DMS53 treated with DMSO at 0.1 percent for 48 hours (cell line): ENCODE measurements around the gene MT1H.

Experiments
- DNase-seq: peaks from one replicate; lab custom pipeline; 2025; ENCODE audit not compliant: unreplicated experiment; lab: John Stamatoyannopoulos, UW

The MT1H gene

DNA sequence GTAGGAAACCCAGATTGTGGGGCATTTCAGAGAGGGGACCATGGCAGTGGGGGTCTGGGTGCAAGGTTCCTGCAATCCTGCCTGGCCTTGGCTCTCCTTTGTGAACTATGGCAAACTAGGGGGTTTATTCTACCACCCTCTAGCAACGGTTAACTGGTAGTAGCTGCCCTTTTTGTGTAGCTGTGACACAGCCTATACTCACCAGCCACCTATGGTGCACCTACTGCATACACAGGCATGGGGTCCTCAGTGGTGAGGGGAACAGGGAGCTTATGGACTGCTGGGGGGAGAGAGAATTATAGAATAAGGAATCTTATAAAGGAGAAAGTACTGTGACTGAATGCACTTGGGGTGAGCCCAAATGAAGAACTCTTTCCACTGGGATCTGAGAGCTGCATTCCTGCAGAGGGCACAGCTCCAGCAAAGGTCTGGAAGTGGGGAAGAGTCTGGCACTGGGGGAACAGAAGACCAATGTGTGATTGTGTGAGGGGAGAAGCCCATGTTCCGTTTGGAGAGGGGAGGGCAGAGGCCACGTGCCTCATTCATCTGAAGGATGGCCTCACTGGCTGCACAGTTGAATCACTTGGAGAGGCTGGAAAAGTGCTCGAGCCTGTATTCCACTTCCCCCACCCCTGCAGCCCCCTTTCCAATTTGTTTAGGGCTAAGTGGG lies 14.8 kb downstream of the MT1H start:
- no peak for DNase-seq

DNA sequence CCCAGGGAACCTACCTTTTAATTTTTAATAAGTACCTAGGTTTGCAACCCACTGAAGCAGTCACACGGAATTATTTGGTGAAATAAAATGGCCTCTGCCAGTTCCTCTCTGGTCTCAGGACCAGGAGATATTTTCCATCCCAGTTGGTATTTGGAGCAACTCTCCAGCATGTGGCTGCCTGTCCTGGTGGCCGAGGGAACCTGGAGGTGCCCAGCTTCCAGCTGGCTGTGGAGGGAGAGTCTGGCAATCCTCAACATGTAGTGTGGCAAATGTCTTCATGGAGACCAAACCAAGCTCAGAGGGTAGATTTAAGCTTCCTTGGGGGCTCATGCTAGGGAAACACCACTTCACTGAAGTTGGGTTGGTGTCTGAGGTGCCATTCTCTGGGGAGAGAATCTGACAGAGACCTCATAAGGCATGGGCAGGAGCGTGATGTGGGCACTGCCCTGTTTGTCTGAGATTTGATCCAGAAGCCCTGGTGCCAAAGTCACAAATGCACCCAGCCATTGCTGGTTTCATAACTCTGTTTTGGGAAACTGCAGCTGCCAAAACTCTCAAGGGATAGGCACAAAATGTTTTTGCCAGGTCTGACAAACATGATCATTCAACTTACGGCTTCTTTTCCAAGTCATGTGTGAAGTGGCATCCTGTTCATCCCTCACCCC lies 15.4 kb downstream of the MT1H start:
- DNase-seq = no peak

- no peak for DNase-seq
These were observed 17.1 kb downstream of the MT1H start for GRCh38 chr16:56686758-56687157.

DNA sequence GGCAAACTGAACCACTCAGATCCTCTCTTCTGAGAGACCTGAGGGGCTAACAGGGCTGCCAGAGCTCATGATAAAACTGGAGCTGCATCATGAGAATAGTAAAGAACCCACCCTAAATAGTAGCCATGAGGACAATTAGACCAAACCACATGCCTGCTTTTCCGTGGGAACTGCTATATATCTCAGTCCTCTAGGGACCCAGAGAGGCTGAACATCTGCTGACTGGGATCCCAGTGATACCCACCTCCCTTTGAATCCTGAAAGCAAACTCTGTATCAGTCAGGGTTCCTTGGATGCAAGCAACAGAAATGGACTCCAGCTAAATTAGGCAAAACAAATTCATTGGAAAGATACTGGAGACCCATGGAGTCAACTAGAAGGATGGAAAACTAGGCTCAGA lies 19.1 kb downstream of the MT1H start:
- DNase-seq = no peak

- peak; percentile 45 for DNase-seq
These were observed 19.6 kb downstream of the MT1H start for GRCh38 chr16:56689171-56689570.

GRCh38 chr16:56690420-56691122 lies 21.0 kb downstream of the MT1H start:
- DNase-seq = no peak

DNA sequence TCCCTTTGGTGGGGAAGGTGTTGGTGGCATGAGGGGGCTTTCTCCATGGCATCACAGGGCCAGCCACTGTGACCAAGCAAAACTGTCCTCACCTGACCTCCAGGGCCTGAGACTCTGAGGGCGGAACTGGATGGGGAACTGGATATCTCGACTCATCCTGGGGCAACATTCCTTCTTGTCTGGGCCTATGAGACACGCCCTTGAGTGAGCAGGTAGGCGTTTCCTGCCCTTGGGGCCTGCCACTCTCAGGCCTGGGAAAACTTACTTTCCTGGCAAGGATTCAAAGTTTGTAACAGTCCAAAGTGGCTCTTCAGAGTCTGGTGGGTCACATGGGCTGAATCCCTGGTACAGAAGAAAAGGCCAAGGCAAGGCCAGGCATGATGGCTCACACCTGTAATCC lies 22.3 kb downstream of the MT1H start:
- DNase-seq = no peak

GRCh38 chr16:56695246-56695645 lies 25.6 kb downstream of the MT1H start:
- DNase-seq = no peak

DNA sequence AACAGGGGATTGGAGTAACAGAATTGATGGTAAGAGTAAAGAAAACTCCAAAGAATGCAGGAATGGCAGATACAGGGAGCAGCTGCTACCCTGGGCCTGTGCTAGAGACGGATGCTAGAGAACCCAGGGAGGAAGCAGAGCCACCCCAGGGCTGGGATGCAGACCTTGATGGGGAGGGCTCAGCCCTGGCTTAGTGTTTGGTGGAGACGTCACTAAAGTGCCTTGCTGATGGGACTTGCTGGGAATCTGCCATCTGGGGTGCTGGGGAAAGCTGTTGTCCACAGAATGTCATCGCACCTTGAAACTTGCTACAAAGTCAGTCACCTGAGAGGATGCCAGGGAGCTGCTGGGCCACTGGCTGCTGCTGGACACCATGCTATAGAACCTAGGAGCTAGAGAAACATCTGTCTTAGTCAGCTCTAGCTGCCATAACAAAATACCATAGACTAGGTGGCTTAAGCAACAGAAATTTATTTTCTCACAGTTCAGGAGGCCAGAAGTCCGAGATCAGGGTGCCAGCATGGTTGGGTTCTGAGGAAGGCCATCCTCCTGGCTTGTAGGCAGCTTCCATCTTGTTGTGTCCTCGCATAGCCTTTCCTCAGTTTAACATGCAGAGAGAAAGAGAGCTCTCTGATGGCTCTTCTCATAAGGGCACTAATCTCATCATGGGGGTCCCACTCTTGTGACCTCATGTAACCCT lies 28.0 kb downstream of the MT1H start:
- DNase-seq = no peak

DNA sequence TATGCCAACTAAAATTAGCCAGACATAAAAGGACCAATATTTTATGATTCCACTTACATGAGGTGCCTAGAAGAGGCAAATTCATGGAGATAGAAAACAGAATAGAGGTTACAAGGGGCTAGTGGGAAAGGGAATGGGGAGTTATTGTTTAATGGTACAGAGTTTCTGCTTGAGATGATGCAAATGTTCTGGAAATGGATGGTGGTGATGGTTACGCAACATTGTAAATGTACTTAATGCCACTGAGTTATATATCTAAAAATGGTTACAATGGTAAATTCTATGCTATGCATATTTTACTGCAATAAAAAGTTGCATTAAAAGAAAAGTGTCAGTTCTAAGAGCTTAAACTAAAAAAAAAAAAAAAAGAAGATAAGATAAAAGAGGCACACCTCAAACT lies 30.6 kb downstream of the MT1H start:
- no peak for DNase-seq

DNA sequence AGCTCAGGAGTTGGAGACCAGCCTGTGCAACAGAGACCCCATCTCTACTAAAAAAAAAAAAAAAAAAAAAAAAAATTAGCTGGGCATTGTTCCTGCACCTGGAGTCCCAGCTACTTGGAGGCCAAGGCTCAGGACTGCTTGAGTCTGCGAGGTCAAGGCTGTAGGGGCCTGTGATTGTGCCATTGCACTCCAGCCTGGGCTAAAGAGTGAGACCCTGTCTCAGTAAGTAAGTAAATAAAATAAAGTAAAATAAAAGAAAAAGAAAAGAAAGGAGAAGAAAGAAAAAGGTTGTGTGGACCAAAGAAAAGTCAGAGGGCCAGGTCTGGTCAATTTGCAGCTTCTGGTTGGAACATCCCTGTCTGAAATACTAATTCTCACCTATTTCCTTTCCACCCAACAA lies 31.0 kb downstream of the MT1H start:
- DNase-seq = no peak

DNA sequence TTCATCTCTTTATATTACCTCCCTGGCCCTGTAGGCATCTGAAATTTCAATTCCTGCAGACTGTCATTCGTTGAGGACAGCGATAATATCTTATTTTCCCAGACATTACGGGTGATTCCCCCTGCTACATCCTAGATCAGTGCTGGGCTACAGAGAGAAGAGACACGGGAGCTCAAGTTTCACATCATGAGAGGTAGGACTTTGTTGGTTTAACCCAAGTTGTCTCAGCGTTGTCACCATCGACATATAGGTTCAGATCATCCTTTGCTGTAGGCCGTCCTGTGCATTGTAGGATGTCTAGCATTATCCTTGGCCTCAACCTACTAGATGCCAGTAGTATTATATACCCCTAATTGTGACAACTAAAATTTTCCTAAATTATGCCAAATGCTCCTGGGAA lies 31.9 kb downstream of the MT1H start:
- DNase-seq = no peak

- no peak for DNase-seq
These were observed 33.2 kb downstream of the MT1H start for GRCh38 chr16:56702836-56703235.

- no peak for DNase-seq
These were observed 39.2 kb downstream of the MT1H start for GRCh38 chr16:56708525-56709442.

DNA sequence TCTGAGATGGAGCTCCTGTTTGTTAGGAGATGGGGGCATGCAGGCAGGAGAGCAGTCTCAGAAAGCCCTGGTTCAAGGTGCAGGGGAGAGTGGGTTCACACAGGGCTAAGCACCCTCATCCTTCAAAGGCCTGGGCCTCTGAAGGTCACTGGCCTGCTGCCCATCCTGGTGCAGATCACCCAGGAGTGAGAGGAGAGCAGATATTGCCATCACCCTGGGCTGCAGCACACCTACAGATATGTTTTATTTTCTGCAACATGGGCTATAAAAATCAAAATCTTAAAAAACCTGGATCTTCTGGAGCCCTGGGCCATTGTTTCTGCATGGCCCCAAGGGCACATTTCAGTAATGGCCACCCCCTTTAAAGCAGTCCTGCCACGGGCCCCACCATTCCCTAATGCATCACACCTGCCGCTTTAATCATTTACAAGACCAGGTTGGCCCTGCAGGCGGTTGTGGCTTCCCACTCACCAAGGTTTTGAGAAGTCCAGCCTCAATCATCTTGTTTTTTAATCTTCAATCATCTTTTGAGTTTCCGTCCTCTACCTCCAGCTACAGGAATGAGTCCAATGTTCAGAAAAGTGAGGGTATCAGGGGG lies 39.9 kb downstream of the MT1H start:
- no peak for DNase-seq

GRCh38 chr16:56710181-56710737 lies 40.6 kb downstream of the MT1H start:
- no peak for DNase-seq

DNA sequence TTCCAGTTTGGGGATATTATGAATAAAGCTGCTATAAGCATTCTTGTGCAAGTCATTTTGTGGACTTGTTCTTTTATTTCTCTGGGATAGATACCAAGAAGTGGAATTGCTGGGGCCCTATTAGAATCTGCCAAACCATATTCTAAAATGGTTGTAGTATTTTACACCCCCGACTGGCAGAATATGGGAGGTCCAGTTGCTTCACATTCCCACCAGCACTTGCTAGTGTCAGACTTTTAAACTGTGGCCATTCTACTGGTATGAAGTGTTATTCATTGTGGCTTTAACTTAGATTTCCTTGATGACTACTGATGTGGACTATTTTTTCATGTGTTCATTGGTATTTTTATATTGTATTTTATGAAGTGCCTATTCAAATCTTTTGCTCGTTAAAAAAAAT lies 42.2 kb downstream of the MT1H start:
- DNase-seq = no peak

- DNase-seq = no peak
These were observed 44.2 kb downstream of the MT1H start for GRCh38 chr16:56713794-56714193.

- no peak for DNase-seq
These were observed 45.5 kb downstream of the MT1H start for GRCh38 chr16:56715126-56715525.

- no peak for DNase-seq
These were observed 47.1 kb downstream of the MT1H start for GRCh38 chr16:56716761-56717160.
